Myocyte (in vitro differentiated cells): ENCODE results near the gene MT1F. TPM values are rescaled to one million over a fixed set of nuclear protein-coding genes. Genes with fewer than 3 reads are reported as not detected.
"Not testable (repeated sequence)": the region's sequence is repeated elsewhere in the genome, so short reads cannot be mapped to it uniquely, and the experiment has no call there.

Experiments used
- DNase-seq: peaks from one replicate; pipeline ENCODE4 v3.0.0-alpha.2; 2012; ENCODE audit warnings: low read depth
- total RNA-seq: library from RNA; depleted of rRNA; stranded (reverse); fragments of >200 nt; gene quantifications from 2 replicates; pipeline ENCODE4 v1.2.3, GENCODE V29; 2014

Gene MT1F
- total RNA-seq, 1 donor from 2014 or later, result not detected

GRCh38 chr16:56670620-56670934, 12.8 kb downstream of the MT1F start:
- no peak for DNase-seq

GRCh38 chr16:56671691-56672090, 13.9 kb downstream of the MT1F start:
- not testable (repeated sequence) for DNase-seq

GRCh38 chr16:56672171-56672570, 14.4 kb downstream of the MT1F start:
- DNase-seq, result not testable (repeated sequence)

GRCh38 chr16:56672761-56673536, 15.2 kb downstream of the MT1F start:
- DNase-seq, result no peak

- DNase-seq, result peak; percentile 32
These were observed 16.2 kb downstream of the MT1F start for GRCh38 chr16:56673921-56674320.

- not testable (repeated sequence) for DNase-seq
These were observed 16.8 kb downstream of the MT1F start for GRCh38 chr16:56674570-56674969.

GRCh38 chr16:56675685-56676210, 18.0 kb downstream of the MT1F start:
- DNase-seq, result no peak

GRCh38 chr16:56677474-56677873, 19.7 kb downstream of the MT1F start:
- no peak for DNase-seq

- DNase-seq, result peak; percentile 57
These were observed 21.4 kb downstream of the MT1F start for GRCh38 chr16:56679078-56679730.

- peak; percentile 80 for DNase-seq
These were observed 22.1 kb downstream of the MT1F start for GRCh38 chr16:56679818-56680217.

- DNase-seq, result peak; percentile 90
These were observed 24.4 kb downstream of the MT1F start, which contains the start of gene MT1X for GRCh38 chr16:56681939-56682702. TSS of gene MT1X (plus strand) at chr16:56682470. CDS start at chr16:56682541, 71 bp downstream.

- no peak for DNase-seq
These were observed 25.1 kb downstream of the MT1F start for GRCh38 chr16:56682703-56683397.

- DNase-seq, result no peak
These were observed 25.8 kb downstream of the MT1F start for GRCh38 chr16:56683424-56684172.

- DNase-seq, result no peak
These were observed 26.6 kb downstream of the MT1F start for GRCh38 chr16:56684256-56684925.

GRCh38 chr16:56684926-56685590, 27.3 kb downstream of the MT1F start:
- peak; percentile 41 for DNase-seq

- DNase-seq, result no peak
These were observed 29.0 kb downstream of the MT1F start for GRCh38 chr16:56686758-56687157.

GRCh38 chr16:56688762-56689161, 31.0 kb downstream of the MT1F start:
- no peak for DNase-seq

GRCh38 chr16:56689171-56689570, 31.4 kb downstream of the MT1F start:
- no peak for DNase-seq

- no peak for DNase-seq
These were observed 32.8 kb downstream of the MT1F start for GRCh38 chr16:56690420-56691122.
